Hepatocyte (in vitro differentiated cells): Measurements from ENCODE around the gene P4HA3.

ENCODE experiments used
- EZH2 ChIP-seq: fragments of 200-600 bp; sonication (generic); IDR thresholded peaks from 2 replicates; pipeline ENCODE4 v1.6.1; 2016; ENCODE audit warnings: antibody characterized with exemption, mild to moderate bottlenecking, borderline replicate concordance
- EZH2phosphoT487 ChIP-seq: fragments of 200-600 bp; sonication (generic); IDR thresholded peaks from one replicate; pipeline ENCODE4 v1.6.1; 2018; ENCODE audit warnings: antibody characterized with exemption, mild to moderate bottlenecking, low read depth, moderate library complexity; ENCODE audit not compliant: unreplicated experiment, severe bottlenecking
- TF ChIP-seq, protein P1 (sequence below): fragments of 200-600 bp; sonication (generic); IDR thresholded peaks from 2 replicates; pipeline ENCODE4 v1.5.1; 2016; ENCODE audit warnings: antibody characterized with exemption, mild to moderate bottlenecking; ENCODE audit not compliant: poor library complexity

DNA sequence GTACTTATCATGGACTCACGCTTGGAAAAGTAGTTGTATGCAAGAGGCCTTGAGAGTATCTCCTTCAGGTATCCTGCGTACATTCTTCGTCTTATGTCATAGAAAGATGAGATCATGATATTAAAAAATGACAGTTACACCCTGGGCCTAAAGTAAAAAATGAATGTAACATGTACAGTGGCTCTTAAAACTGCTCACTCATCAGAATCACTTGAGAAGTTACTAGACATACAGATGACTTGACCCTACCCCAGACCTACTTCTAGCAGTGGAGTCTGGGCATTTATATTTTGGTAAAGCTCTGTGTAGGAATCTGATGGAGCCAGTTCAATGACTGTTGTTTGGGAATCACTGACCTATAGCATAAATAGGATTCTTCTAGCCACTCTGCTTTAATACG is 85.9 kb downstream of the P4HA3 start:
- TF ChIP-seq, protein P1, sequence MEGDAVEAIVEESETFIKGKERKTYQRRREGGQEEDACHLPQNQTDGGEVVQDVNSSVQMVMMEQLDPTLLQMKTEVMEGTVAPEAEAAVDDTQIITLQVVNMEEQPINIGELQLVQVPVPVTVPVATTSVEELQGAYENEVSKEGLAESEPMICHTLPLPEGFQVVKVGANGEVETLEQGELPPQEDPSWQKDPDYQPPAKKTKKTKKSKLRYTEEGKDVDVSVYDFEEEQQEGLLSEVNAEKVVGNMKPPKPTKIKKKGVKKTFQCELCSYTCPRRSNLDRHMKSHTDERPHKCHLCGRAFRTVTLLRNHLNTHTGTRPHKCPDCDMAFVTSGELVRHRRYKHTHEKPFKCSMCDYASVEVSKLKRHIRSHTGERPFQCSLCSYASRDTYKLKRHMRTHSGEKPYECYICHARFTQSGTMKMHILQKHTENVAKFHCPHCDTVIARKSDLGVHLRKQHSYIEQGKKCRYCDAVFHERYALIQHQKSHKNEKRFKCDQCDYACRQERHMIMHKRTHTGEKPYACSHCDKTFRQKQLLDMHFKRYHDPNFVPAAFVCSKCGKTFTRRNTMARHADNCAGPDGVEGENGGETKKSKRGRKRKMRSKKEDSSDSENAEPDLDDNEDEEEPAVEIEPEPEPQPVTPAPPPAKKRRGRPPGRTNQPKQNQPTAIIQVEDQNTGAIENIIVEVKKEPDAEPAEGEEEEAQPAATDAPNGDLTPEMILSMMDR: no peak
- TF ChIP-seq EZH2 (no peak), EZH2phosphoT487 (no peak)
